ENCODE results near the gene SULT1C2. TPM values are rescaled to one million over a fixed set of nuclear protein-coding genes. Genes with fewer than 3 reads are reported as not detected.
"Not testable (repeated sequence)": the region's sequence is repeated elsewhere in the genome, so short reads cannot be mapped to it uniquely, and the experiment has no call there.

The SULT1C2 gene
- total and polyA plus RNA-seq, 4 experiments from 2014 or later, result 0.06 to 0.23 TPM; not detected in 2

DNA sequence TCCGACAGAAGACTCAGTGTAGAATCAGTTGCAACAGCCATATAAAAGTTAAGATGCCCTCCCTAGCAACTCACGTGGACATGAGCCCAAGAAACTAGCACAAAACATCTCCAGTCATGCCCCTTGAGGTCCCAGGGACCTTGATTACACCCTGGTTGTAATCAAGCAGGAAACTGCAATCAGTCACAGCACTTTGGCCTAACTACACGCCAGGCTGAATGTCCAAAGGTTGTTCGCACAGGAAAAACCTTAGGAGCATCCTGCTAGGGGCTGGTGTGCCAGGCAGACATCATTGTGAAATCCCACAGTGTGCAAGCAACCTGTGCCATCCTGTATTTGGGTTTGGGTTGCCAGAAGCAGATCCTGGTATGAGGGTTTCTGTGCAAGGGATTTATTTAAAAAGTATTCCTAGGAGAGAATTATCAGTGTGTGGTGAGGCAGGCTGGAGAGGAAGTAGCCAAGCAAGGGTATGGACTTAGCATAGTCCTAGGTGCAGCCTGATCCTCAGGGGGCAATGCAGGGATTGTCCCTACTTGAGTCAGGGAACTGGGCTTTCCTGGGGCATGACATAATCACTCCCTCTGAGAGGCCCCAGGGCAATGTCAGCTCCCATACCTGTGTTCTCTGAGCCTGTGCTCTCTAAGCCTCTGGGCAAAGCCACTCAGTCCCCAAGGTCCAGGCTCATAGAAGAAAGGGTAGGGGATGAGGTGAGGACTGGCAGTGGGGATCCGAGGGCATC is 17.8 kb upstream of the SULT1C2 start:
- no peak overlapping the region for H3K4me3 ChIP-seq (ENCODE audit: low read length in 2 of 2)
- no peak overlapping the region for H3K4me3 Mint-ChIP-seq
- no peaks in the 10 kb centered on the region for H3K4me1 Mint-ChIP-seq
- H3K36me3 ChIP-seq (ENCODE audit: insufficient read depth, low read length), result no peaks in the 10 kb centered on the region
- CTCF ChIA-PET (ENCODE audit: partially characterized antibody), result no interaction called here
- H3K27ac ChIP-seq (ENCODE audit: low read depth, low read length), result no peak overlapping the region
- peaks cover 3 to 8% of the 10 kb centered on the region in 2 donors for H3K27me3 Mint-ChIP-seq
- H3K9me3 Mint-ChIP-seq, result peaks cover 0 to 4% (median 0%) of the 10 kb centered on the region in 8 donors
- no peaks in the 10 kb centered on the region for H3K36me3 Mint-ChIP-seq
- no peaks in the 10 kb centered on the region for H3K27me3 ChIP-seq (ENCODE audit: insufficient read depth, low read length)
- no peak for DNase-seq
- H3K4me1 ChIP-seq (ENCODE audit: insufficient read depth, low read length), result no peaks in the 10 kb centered on the region
- POLR2A ChIA-PET (ENCODE audit: partially characterized antibody), result no interaction called here
- intact Hi-C loops (cut with micrococcal nuclease), result no loop called here
- no peak overlapping the region for H3K27ac Mint-ChIP-seq
- H3K9me3 ChIP-seq (ENCODE audit: control insufficient read depth in 1 of 2, low read length in 2 of 2), result no peaks in the 10 kb centered on the region

DNA sequence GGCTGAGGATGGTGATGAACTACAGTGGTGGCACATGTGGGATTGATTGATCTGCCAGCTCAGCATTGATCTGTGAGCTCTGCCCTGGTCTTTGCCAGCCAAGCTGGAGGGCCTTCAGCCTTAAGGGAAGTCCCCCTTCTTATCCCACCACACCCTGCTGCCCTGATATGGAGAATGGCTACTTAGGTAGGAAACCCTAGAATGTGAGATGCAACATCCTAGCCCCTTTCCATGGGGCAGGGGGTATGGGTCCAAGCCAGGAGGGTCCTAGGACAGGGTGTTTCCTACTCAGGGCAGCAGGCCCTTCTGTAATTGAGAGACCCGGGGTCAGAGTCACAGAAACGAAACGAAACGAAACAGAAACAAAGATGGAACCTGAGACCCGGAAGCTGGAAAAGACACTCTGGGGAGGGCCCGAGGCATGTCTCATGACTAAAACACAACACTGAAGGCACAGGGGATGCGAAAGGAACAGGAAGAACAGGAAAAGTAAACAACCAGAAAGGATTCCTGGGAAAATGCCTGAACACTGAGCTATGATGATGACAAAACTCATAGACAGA is 16.9 kb upstream of the SULT1C2 start:
- H3K27ac Mint-ChIP-seq, result no peak overlapping the region
- H3K4me3 Mint-ChIP-seq, result no peak overlapping the region
- peaks cover 0 to 4% (median 0%) of the 10 kb centered on the region in 8 donors for H3K9me3 Mint-ChIP-seq
- no peak overlapping the region for H3K4me3 ChIP-seq (ENCODE audit: low read length in 2 of 2)
- intact Hi-C loops (cut with micrococcal nuclease), result no loop called here
- no peaks in the 10 kb centered on the region for H3K36me3 Mint-ChIP-seq
- no peak for DNase-seq
- peaks cover 3 to 7% of the 10 kb centered on the region in 2 donors for H3K27me3 Mint-ChIP-seq
- H3K4me1 Mint-ChIP-seq, result no peaks in the 10 kb centered on the region
- ChIA-PET POLR2A (ENCODE audit: partially characterized antibody) (no interaction called here), CTCF (ENCODE audit: partially characterized antibody) (no interaction called here)
- H3K27me3 ChIP-seq (ENCODE audit: insufficient read depth, low read length), result no peaks in the 10 kb centered on the region
- H3K36me3 ChIP-seq (ENCODE audit: insufficient read depth, low read length), result no peaks in the 10 kb centered on the region
- no peaks in the 10 kb centered on the region for H3K4me1 ChIP-seq (ENCODE audit: insufficient read depth, low read length)
- H3K9me3 ChIP-seq (ENCODE audit: control insufficient read depth in 1 of 2, low read length in 2 of 2), result no peaks in the 10 kb centered on the region
- no peak overlapping the region for H3K27ac ChIP-seq (ENCODE audit: low read depth, low read length)

DNA sequence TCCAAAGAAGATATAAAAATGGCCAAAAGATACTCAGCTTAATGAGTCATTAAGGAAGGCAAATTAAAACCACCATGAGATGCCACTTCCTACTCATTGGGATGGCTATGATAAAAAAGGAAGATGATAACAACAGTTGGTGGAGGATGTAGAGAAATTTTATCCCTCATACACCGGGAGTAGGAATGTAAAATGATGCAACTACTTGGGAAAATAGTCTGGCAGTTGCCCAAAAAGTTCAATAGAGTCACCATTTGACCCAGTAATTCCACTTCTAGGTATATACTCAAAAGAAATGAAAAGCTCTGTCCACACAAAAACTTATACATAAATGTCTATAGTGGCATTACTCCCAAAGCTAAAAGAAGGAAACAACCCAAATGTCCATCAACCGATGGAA is 10.1 kb upstream of the SULT1C2 start:
- no peak overlapping the region for H3K27ac Mint-ChIP-seq
- H3K9me3 Mint-ChIP-seq, result peaks cover 0 to 7% (median 3%) of the 10 kb centered on the region in 8 donors
- Histone ChIP-seq H3K27me3 (ENCODE audit: insufficient read depth, low read length) (no peaks in the 10 kb centered on the region), H3K36me3 (ENCODE audit: insufficient read depth, low read length) (no peaks in the 10 kb centered on the region), H3K27ac (ENCODE audit: low read depth, low read length) (no peak overlapping the region), H3K4me1 (ENCODE audit: insufficient read depth, low read length) (no peaks in the 10 kb centered on the region), H3K4me3 (ENCODE audit: low read length in 2 of 2) (no peak overlapping the region), H3K9me3 (ENCODE audit: control insufficient read depth in 1 of 2, low read length in 2 of 2) (no peaks in the 10 kb centered on the region)
- no peaks in the 10 kb centered on the region for H3K36me3 Mint-ChIP-seq
- CTCF ChIA-PET (ENCODE audit: partially characterized antibody), result no interaction called here
- no peak for DNase-seq
- intact Hi-C loops (cut with micrococcal nuclease), result no loop called here
- POLR2A ChIA-PET (ENCODE audit: partially characterized antibody), result no interaction called here
- no peaks in the 10 kb centered on the region for H3K4me1 Mint-ChIP-seq
- H3K27me3 Mint-ChIP-seq, result peaks cover 6 to 18% of the 10 kb centered on the region in 2 donors
- no peak overlapping the region for H3K4me3 Mint-ChIP-seq

DNA sequence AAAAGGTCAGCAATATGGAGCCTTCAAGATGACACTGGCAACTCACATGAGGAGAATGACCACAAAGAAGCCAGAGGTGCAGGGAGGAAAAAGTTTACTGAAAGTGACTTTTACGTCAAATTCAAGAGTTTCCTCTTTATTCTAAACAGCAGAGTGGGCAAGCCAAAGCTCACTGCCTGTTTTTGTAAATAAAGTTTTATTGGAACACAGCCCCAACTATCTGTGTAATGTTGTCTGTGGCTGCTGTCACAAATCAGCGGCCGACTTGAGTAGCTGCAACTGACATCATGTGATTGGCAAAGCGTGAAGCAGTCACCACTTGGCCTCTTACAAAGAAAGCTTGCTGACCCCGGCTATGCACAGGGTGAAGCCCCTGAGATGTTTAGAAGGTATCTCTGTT is 9.2 kb upstream of the SULT1C2 start:
- intact Hi-C loops (cut with micrococcal nuclease), result no loop called here
- CTCF ChIA-PET (ENCODE audit: partially characterized antibody), result no interaction called here
- no peaks in the 10 kb centered on the region for H3K36me3 ChIP-seq (ENCODE audit: insufficient read depth, low read length)
- Mint-ChIP-seq H3K27me3 (peaks cover 6 to 18% of the 10 kb centered on the region in 2 donors), H3K27ac (no peak overlapping the region), H3K36me3 (no peaks in the 10 kb centered on the region), H3K4me1 (no peaks in the 10 kb centered on the region), H3K4me3 (no peak overlapping the region), H3K9me3 (peaks cover 0 to 7% (median 3%) of the 10 kb centered on the region in 8 donors)
- no peak overlapping the region for H3K27ac ChIP-seq (ENCODE audit: low read depth, low read length)
- no peaks in the 10 kb centered on the region for H3K4me1 ChIP-seq (ENCODE audit: insufficient read depth, low read length)
- H3K4me3 ChIP-seq (ENCODE audit: low read length in 2 of 2), result no peak overlapping the region
- H3K9me3 ChIP-seq (ENCODE audit: control insufficient read depth in 1 of 2, low read length in 2 of 2), result no peaks in the 10 kb centered on the region
- DNase-seq, result no peak
- no peaks in the 10 kb centered on the region for H3K27me3 ChIP-seq (ENCODE audit: insufficient read depth, low read length)
- POLR2A ChIA-PET (ENCODE audit: partially characterized antibody), result no interaction called here

DNA sequence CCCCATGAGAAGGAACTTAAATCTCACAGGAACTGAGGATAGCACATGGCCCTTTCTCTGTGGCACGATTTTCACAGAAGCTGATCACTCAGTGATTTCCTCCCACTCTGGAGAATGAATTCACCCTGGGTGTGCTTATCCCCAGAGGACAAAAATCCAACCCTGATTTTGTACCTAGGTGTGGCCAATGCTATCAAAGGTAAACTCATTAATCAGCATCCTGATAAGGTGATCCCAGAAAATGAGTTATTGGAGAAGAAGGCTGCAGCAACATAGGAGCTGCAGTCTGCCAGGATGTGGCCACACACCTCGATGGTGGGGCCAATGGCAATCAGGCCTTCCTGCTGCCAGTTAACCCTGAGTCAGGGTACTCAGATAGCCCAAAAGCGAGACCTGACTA is 8.2 kb upstream of the SULT1C2 start:
- intact Hi-C loops (cut with micrococcal nuclease), result no loop called here
- no peak overlapping the region for H3K4me3 Mint-ChIP-seq
- Histone ChIP-seq H3K36me3 (ENCODE audit: insufficient read depth, low read length) (no peaks in the 10 kb centered on the region), H3K4me3 (ENCODE audit: low read length in 2 of 2) (no peak overlapping the region), H3K4me1 (ENCODE audit: insufficient read depth, low read length) (no peaks in the 10 kb centered on the region), H3K9me3 (ENCODE audit: control insufficient read depth in 1 of 2, low read length in 2 of 2) (no peaks in the 10 kb centered on the region), H3K27ac (ENCODE audit: low read depth, low read length) (no peak overlapping the region), H3K27me3 (ENCODE audit: insufficient read depth, low read length) (no peaks in the 10 kb centered on the region)
- no peaks in the 10 kb centered on the region for H3K36me3 Mint-ChIP-seq
- ChIA-PET POLR2A (ENCODE audit: partially characterized antibody) (no interaction called here), CTCF (ENCODE audit: partially characterized antibody) (no interaction called here)
- no peak for DNase-seq
- peaks cover 2 to 7% (median 5%) of the 10 kb centered on the region in 8 donors for H3K9me3 Mint-ChIP-seq
- no peaks in the 10 kb centered on the region for H3K4me1 Mint-ChIP-seq
- peaks cover 10 to 18% of the 10 kb centered on the region in 2 donors for H3K27me3 Mint-ChIP-seq
- no peak overlapping the region for H3K27ac Mint-ChIP-seq

DNA sequence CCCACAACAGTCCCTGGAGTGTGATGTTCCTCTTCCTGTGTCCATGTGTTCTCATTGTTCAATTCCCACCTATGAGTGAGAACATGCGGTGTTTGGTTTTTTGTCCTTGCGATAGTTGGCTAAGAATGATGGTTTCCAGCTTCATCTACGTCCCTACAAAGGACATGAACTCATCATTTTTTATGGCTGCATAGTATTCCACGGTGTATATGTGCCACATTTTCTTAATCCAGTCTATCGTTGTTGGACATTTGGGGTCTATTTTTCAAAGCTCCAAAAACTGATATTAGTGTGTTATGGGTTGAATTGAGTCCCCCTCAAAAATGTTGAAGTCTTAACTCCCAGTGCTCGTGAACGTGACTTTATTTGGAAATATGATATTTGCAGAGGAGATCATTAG is 4.1 kb upstream of the SULT1C2 start:
- H3K9me3 Mint-ChIP-seq; H3K9me3 ChIP-seq (ENCODE audit: control insufficient read depth in 1 of 2, low read length in 2 of 2); CTCF ChIA-PET (ENCODE audit: partially characterized antibody); DNase-seq; H3K4me1 Mint-ChIP-seq; H3K27ac Mint-ChIP-seq; H3K4me3 Mint-ChIP-seq; H3K4me1 ChIP-seq (ENCODE audit: insufficient read depth, low read length); H3K36me3 ChIP-seq (ENCODE audit: insufficient read depth, low read length); H3K4me3 ChIP-seq (ENCODE audit: low read length in 2 of 2); intact Hi-C loops (cut with micrococcal nuclease); H3K27ac ChIP-seq (ENCODE audit: low read depth, low read length); H3K27me3 ChIP-seq (ENCODE audit: insufficient read depth, low read length); H3K36me3 Mint-ChIP-seq; H3K27me3 Mint-ChIP-seq; POLR2A ChIA-PET (ENCODE audit: partially characterized antibody): not testable (repeated sequence)

DNA sequence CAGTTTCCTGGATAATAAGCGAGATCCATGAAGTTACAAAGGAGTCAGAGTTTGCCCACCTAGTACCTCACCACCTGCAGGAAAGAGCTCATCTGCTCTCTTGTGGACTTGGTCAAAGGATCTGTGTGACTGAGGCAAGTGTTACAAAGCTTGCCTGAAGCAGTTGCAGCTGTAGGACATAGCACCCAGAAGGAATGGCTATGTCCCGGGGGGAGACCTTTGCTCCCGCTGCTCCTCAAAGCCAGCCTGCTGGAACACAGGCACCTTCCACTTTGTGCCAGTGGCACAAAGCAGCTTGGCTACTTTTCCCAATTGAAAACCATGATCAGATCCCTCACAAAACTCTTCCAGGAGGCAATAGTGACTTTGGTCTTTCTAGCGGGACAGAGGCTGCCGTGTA is 3.1 kb upstream of the SULT1C2 start:
- H3K4me1 ChIP-seq (ENCODE audit: insufficient read depth, low read length), result no peaks in the 10 kb centered on the region
- peaks cover 9 to 10% of the 10 kb centered on the region in 2 donors for H3K27me3 Mint-ChIP-seq
- no peaks in the 10 kb centered on the region for H3K4me1 Mint-ChIP-seq
- no peaks in the 10 kb centered on the region for H3K36me3 Mint-ChIP-seq
- intact Hi-C loops (cut with micrococcal nuclease), result no loop called here
- H3K27ac ChIP-seq (ENCODE audit: low read depth, low read length), result no peak overlapping the region
- no peak overlapping the region for H3K27ac Mint-ChIP-seq
- ChIA-PET POLR2A (ENCODE audit: partially characterized antibody) (no interaction called here), CTCF (ENCODE audit: partially characterized antibody) (no interaction called here)
- no peaks in the 10 kb centered on the region for H3K27me3 ChIP-seq (ENCODE audit: insufficient read depth, low read length)
- no peak for DNase-seq
- no peaks in the 10 kb centered on the region for H3K36me3 ChIP-seq (ENCODE audit: insufficient read depth, low read length)
- H3K4me3 ChIP-seq (ENCODE audit: low read length in 2 of 2), result no peak overlapping the region
- H3K4me3 Mint-ChIP-seq, result no peak overlapping the region
- H3K9me3 ChIP-seq (ENCODE audit: control insufficient read depth in 1 of 2, low read length in 2 of 2), result no peaks in the 10 kb centered on the region
- H3K9me3 Mint-ChIP-seq, result peaks cover 2 to 7% (median 4%) of the 10 kb centered on the region in 8 donors

Measured in CD4-positive, alpha-beta memory T cell (primary cell).